Spleen (tissue), 7 donors: Measurements from ENCODE around the gene BACH2.

ENCODE experiments used
- CTCF ChIP-seq, 11 experiments: fragments of 200-600 bp in 7 of 11; fragments of 450-650 bp in 4 of 11; sonication (generic) in 4 of 11; IDR thresholded peaks in 8 of 11; conservative IDR thresholded peaks in 3 of 11; 1 replicate in 7 of 11; 2 replicates in 4 of 11; pipeline versions ENCODE4 v1.4.0 to v1.8.0; 2016 to 2021; ENCODE audit warnings: antibody characterized with exemption in 11 of 11, inconsistent platforms in 4 of 11, mild to moderate bottlenecking in 1 of 11
- POLR2A ChIP-seq, 3 donors: fragments of 450-650 bp; IDR thresholded peaks; one replicate each; pipeline ENCODE4 v1.5.1; 2017; ENCODE audit warnings: antibody characterized with exemption in 3 of 3, mild to moderate bottlenecking in 1 of 3
- donor health status: DM: no; HTN: no; CAD: no; lungs with moderate emphysema.
- donor health status: DM: no; HTN: no; CAD: no.
- donor health status: DM: no; HTN: no; CAD: no.

- no peak for TF ChIP-seq POLR2A (IDR thresholded peaks at IDR 0.05)
- no peak for TF ChIP-seq CTCF (IDR thresholded peaks at IDR 0.05 in 8 of 11, conservative IDR thresholded peaks at IDR 0.05 in 3 of 11)
Measured at GRCh38 chr6:90326404-90327057, 29.9 kb upstream of the BACH2 start.
